Stomach (tissue), 9 donors: ENCODE results near the gene PLCB3. TPM values are rescaled to one million over a fixed set of nuclear protein-coding genes. Genes with fewer than 3 reads are reported as not detected.

Source experiments
- DNase-seq, 2 donors: peaks; one replicate each; pipeline versions ENCODE4 v3.0.0 to v3.0.0-alpha.2; 2013 to 2019
- H3K27ac ChIP-seq, 5 donors: fragments of 200-600 bp in 4 of 5; sonication (generic) in 4 of 5; one replicate each; pipeline ENCODE4 v1.5.1; 2013 to 2019; ENCODE audit warnings: mild to moderate bottlenecking in 1 of 5, moderate library complexity in 1 of 5
- H3K27me3 ChIP-seq, 3 donors: fragments of 200-600 bp; sonication (generic); one replicate each; pipeline ENCODE4 v1.5.1; 2017 to 2019; ENCODE audit warnings: mixed run types in 1 of 3
- H3K36me3 ChIP-seq, 4 donors: fragments of 200-600 bp; sonication (generic); 1 replicate in 3 of 4; 2 replicates in 1 of 4; pipeline ENCODE4 v1.5.1; 2016 to 2019
- H3K4me1 ChIP-seq, 4 donors: fragments of 200-600 bp; sonication (generic); one replicate each; pipeline ENCODE4 v1.5.1; 2016 to 2019
- H3K4me3 ChIP-seq, 4 donors: fragments of 200-600 bp; sonication (generic) in 3 of 4; one replicate each; pipeline ENCODE4 v1.5.1; 2016 to 2019; ENCODE audit warnings: mild to moderate bottlenecking in 1 of 4
- H3K9me3 ChIP-seq, 4 donors: fragments of 200-600 bp; sonication (generic); one replicate each; pipeline ENCODE4 v1.5.1; 2016 to 2019
- EP300 ChIP-seq: sonication (generic); formaldehyde crosslinking; IDR thresholded peaks from one replicate; pipeline ENCODE4 v1.6.1; 2017; ENCODE audit warnings: antibody characterized with exemption
- POLR2A ChIP-seq, 4 donors: fragments of 450-650 bp; IDR thresholded peaks; one replicate each; pipeline ENCODE4 v1.6.1; 2016; ENCODE audit warnings: antibody characterized with exemption in 4 of 4, control low read depth in 2 of 4, mild to moderate bottlenecking in 1 of 4, moderate library complexity in 1 of 4
- POLR2AphosphoS5 ChIP-seq, 3 donors: sonication (generic); formaldehyde crosslinking; IDR thresholded peaks; one replicate each; pipeline ENCODE4 v1.6.1; 2016; ENCODE audit warnings: antibody characterized with exemption in 3 of 3
- WGBS, 5 donors: extraction: QIAGEN DNeasy Blood & Tissue Kit in 3 of 5; methylation state at CpG; one replicate each; pipeline versions ENCODE4 v1.1.5 to v1.1.7; 2013 to 2018; 5-methylcytosine and 5-hydroxymethylcytosine counted together
- intact Hi-C: fragments of 100-400 bp; cut with DNase I; formaldehyde crosslinking; loops from one replicate; pipeline ENCODE4 v1.15.1; 2023; ENCODE audit warnings: low total_unique reads
- polyA plus RNA-seq, 3 donors: library from polyadenylated mRNA; stranded (reverse); fragments of 200-250 nt; gene quantifications; one replicate each; pipeline ENCODE4 v1.2.3, GENCODE V29; 2013
- total RNA-seq, 5 donors: library from RNA; depleted of rRNA; stranded (reverse); fragments of >200 nt; gene quantifications; one replicate each; pipeline versions ENCODE4 v1.1.0 to v1.2.3, GENCODE V29; 2014 to 2016
- TF ChIP-seq, protein P1 (sequence below), 7 experiments: fragments of 450-650 bp in 4 of 7; fragments of 200-600 bp in 3 of 7; sonication (generic) in 3 of 7; IDR thresholded peaks; one replicate each; pipeline ENCODE4 v1.5.1; 2016 to 2019; ENCODE audit warnings: antibody characterized with exemption in 7 of 7, control low read depth in 2 of 7, mild to moderate bottlenecking in 1 of 7
- donor health status: healthy with polysubstance abuse.
- donor health status: Bipolar disorder and iron deficiency.
- donor health status: healthy.

Gene PLCB3
- total and polyA plus RNA-seq, 8 donors, result 12.2 to 154 (median 16.1) TPM

DNA sequence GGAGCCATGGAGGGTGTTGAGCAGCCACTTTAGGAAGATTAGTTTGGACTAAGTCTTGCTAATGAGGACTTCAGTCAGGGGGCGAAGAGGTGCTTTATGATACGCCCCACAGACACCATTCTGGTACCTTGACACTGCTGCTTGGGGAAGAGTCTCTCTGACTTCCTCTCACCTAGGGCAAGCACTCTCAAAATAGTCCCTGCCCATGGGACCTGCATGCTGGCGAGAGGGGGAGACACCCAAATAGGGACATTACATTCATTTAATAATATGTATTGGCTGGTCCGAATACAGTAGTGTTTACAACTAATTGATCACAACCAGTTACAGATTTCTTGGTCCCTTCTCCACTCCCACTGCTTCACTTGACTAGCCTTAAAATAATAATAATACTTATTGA is 44.4 kb downstream of the PLCB3 start:
- WGBS, 5 donors, result 87 to 93% (median 93%) methylated on average over 4 of the region's 4 CpGs
- TF ChIP-seq, protein P1, sequence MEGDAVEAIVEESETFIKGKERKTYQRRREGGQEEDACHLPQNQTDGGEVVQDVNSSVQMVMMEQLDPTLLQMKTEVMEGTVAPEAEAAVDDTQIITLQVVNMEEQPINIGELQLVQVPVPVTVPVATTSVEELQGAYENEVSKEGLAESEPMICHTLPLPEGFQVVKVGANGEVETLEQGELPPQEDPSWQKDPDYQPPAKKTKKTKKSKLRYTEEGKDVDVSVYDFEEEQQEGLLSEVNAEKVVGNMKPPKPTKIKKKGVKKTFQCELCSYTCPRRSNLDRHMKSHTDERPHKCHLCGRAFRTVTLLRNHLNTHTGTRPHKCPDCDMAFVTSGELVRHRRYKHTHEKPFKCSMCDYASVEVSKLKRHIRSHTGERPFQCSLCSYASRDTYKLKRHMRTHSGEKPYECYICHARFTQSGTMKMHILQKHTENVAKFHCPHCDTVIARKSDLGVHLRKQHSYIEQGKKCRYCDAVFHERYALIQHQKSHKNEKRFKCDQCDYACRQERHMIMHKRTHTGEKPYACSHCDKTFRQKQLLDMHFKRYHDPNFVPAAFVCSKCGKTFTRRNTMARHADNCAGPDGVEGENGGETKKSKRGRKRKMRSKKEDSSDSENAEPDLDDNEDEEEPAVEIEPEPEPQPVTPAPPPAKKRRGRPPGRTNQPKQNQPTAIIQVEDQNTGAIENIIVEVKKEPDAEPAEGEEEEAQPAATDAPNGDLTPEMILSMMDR (IDR thresholded peaks at IDR 0.05), result no peak
- TF ChIP-seq POLR2AphosphoS5 (IDR thresholded peaks at IDR 0.05) (no peak), EP300 (no peak), POLR2A (IDR thresholded peaks at IDR 0.05) (no peak)
- Histone ChIP-seq H3K27ac (no peak overlapping the region), H3K9me3 (no peaks in the 10 kb centered on the region), H3K27me3 (peaks cover 43 to 100% (median 78%) of the 10 kb centered on the region in 3 donors), H3K36me3 (no peaks in the 10 kb centered on the region), H3K4me3 (no peak overlapping the region), H3K4me1 (peaks cover 37 to 51% (median 40%) of the 10 kb centered on the region in 4 donors)
- DNase-seq, result no peak
- intact Hi-C loops, result loop anchor here (10.0 kb wide), 1 partner anchor 91 kb away; the partner anchor contains the start of gene FERMT3

- no peak for DNase-seq
- no peak for TF ChIP-seq EP300
- TF ChIP-seq, protein P1 (IDR thresholded peaks at IDR 0.05), result no peak
- H3K4me1 ChIP-seq, result peaks cover 38 to 52% (median 41%) of the 10 kb centered on the region in 4 donors
- no peak overlapping the region for H3K4me3 ChIP-seq
- intact Hi-C loops, result loop anchor here (10.0 kb wide), 1 partner anchor 91 kb away; the partner anchor contains the start of gene FERMT3
- peaks cover 39 to 99% (median 74%) of the 10 kb centered on the region in 3 donors for H3K27me3 ChIP-seq
- no peaks in the 10 kb centered on the region for H3K9me3 ChIP-seq
- no peaks in the 10 kb centered on the region for H3K36me3 ChIP-seq
- WGBS, 5 donors, result 12 to 54% (median 33%) methylated on average over 1 of the region's 1 CpG
- H3K27ac ChIP-seq, result no peak overlapping the region
Measured at GRCh38 chr11:64296236-64296635, 44.9 kb downstream of the PLCB3 start.

DNA sequence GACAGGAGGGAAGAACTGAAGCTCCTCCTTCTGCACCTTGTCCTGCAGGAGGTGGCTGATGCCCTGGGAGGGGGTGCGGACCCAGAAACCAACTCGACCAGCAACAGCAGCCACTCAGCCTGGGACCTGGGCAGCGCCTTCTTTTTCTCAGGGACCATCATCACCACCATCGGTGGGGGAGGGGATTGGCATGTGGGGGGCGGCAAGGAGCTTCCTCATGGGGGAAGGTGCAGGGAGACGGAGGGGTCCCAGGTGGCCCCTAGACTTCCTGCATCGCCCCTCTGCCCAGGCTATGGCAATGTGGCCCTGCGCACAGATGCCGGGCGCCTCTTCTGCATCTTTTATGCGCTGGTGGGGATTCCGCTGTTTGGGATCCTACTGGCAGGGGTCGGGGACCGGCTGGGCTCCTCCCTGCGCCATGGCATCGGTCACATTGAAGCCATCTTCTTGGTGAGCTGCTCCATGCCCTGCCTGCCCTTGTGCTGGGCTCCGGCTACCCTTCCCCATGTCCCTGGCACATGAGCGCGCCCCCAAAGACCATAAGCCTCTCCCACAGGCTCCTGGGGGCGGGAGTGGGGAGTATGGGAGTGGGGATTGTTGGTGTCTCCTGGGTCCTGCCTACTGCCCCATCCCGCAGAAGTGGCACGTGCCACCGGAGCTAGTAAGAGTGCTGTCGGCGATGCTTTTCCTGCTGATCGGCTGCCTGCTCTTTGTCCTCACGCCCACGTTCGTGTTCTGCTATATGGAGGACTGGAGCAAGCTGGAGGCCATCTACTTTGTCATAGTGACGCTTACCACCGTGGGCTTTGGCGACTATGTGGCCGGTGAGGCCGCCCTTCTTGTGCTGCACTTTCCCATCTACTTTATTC is 45.7 kb downstream of the PLCB3 start:
- peaks cover 31 to 99% (median 66%) of the 10 kb centered on the region in 3 donors for H3K27me3 ChIP-seq

GRCh38 chr11:64297699-64298358 is 46.5 kb downstream of the PLCB3 start:
- Histone ChIP-seq H3K4me1 (peaks cover 26 to 40% (median 30%) of the 10 kb centered on the region in 4 donors), H3K9me3 (no peaks in the 10 kb centered on the region), H3K36me3 (no peaks in the 10 kb centered on the region), H3K27ac (no peak overlapping the region), H3K4me3 (no peak overlapping the region), H3K27me3 (peaks cover 23 to 99% (median 58%) of the 10 kb centered on the region in 3 donors)
- DNase-seq, result no peak
- intact Hi-C loops, result loop anchor here (10.0 kb wide), 1 partner anchor 93 kb away; the partner anchor contains the start of gene FERMT3
- 23 to 52% (median 30%) methylated on average over 7 to 18 of the region's 18 CpGs for WGBS, 5 donors
- TF ChIP-seq POLR2A (IDR thresholded peaks at IDR 0.05) (no peak), POLR2AphosphoS5 (IDR thresholded peaks at IDR 0.05) (no peak), EP300 (no peak)
- TF ChIP-seq, protein P1 (IDR thresholded peaks at IDR 0.05), result no peak

More for the DNA sequence above, 45.7 kb downstream of the PLCB3 start:
- H3K36me3 ChIP-seq, result no peaks in the 10 kb centered on the region
- peaks cover 33 to 48% (median 36%) of the 10 kb centered on the region in 4 donors for H3K4me1 ChIP-seq
- no peak for TF ChIP-seq EP300
- TF ChIP-seq, protein P1 (IDR thresholded peaks at IDR 0.05), result no peak
- TF ChIP-seq POLR2A (IDR thresholded peaks at IDR 0.05), result no peak
- TF ChIP-seq POLR2AphosphoS5 (IDR thresholded peaks at IDR 0.05), result no peak
- no peaks in the 10 kb centered on the region for H3K9me3 ChIP-seq
- H3K27ac ChIP-seq, result no peak overlapping the region
- intact Hi-C loops, result loop anchor here (10.0 kb wide), 1 partner anchor 92 kb away; the partner anchor contains the start of gene FERMT3
- WGBS, 5 donors, result 12 to 22% (median 13%) methylated on average over 23 to 34 of the region's 34 CpGs
- no peak for DNase-seq
- no peak overlapping the region for H3K4me3 ChIP-seq
